Measurements from ENCODE around the gene SETD7.

DNA sequence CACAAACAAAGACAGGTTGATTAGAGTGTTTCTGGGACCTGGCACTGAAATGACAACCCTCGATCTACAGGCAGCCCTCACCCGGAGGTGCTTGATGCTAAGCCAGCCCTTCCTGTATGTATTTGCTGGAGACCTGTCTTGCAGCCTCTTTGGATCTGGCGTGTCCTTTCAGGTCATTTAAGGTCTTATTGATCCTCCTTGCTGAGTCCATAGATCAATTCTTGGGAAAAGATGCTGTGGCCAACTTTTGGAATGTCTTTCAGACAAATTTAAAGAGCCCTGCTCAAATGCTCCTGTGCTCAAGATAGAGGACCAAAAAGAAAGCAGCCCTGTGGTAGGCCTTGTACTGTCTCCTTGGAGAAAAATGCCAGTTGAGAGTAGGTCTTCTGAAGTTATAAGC, 6.8 kb upstream of the SETD7 start:
- TF ChIP-seq, protein P1, sequence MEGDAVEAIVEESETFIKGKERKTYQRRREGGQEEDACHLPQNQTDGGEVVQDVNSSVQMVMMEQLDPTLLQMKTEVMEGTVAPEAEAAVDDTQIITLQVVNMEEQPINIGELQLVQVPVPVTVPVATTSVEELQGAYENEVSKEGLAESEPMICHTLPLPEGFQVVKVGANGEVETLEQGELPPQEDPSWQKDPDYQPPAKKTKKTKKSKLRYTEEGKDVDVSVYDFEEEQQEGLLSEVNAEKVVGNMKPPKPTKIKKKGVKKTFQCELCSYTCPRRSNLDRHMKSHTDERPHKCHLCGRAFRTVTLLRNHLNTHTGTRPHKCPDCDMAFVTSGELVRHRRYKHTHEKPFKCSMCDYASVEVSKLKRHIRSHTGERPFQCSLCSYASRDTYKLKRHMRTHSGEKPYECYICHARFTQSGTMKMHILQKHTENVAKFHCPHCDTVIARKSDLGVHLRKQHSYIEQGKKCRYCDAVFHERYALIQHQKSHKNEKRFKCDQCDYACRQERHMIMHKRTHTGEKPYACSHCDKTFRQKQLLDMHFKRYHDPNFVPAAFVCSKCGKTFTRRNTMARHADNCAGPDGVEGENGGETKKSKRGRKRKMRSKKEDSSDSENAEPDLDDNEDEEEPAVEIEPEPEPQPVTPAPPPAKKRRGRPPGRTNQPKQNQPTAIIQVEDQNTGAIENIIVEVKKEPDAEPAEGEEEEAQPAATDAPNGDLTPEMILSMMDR (IDR thresholded peaks at IDR 0.05; ENCODE audit: borderline replicate concordance, extremely low read depth, low read length, poor library complexity, severe bottlenecking), result no peak
- TF ChIP-seq EZH2 (IDR thresholded peaks at IDR 0.05; ENCODE audit: borderline replicate concordance, low read depth, low read length, severe bottlenecking), result no peak
